ENCODE measurements around the gene C1orf115.

Gene C1orf115

DNA sequence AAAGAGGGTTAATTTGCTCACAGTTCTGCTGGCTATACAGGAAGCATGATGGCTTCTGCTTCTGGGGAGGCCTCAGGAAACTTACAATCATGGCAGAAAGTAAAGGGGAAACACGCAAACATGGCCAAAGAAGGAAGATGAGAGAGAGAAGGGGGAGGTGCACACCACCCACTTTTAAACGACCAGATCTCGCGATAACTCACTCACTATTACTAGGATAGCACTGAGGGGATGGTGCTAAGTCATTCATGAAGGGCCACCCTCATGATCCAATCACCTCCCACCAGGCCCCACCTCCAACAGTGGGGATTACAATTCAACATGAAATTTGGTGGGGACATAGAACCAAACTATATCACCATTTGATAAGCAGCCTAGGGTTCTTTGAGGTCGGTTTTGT is 2.4 kb upstream of the C1orf115 start:
- Histone ChIP-seq H2AFZ (ENCODE audit: low read length) (no peak overlapping the region), H3K14ac (ENCODE audit: low read length) (no peak overlapping the region), H2BK12ac (ENCODE audit: low read length) (no peak overlapping the region), H3K4ac (ENCODE audit: low read length) (no peak overlapping the region), H2AK5ac (ENCODE audit: low read depth, low read length) (no peak overlapping the region), H3K79me1 (ENCODE audit: low read depth, low read length) (no peaks in the 10 kb centered on the region), H3K4me2 (ENCODE audit: insufficient read depth, low read length, poor library complexity, severe bottlenecking) (no peak overlapping the region), H2BK5ac (ENCODE audit: low read length) (no peak overlapping the region), H3K4me3 (ENCODE audit: low read length in 2 of 2) (no peak overlapping the region), H4K8ac (ENCODE audit: low read depth, low read length) (no peak overlapping the region), H2BK120ac (ENCODE audit: low read depth, low read length) (no peak overlapping the region), H3K18ac (ENCODE audit: low read length) (no peak overlapping the region), H4K91ac (ENCODE audit: low read depth, low read length, poor library complexity) (no peak overlapping the region), H2BK15ac (ENCODE audit: low read length) (no peak overlapping the region), H3K4me1 (ENCODE audit: control insufficient read depth in 2 of 2, insufficient read depth in 1 of 2, low read depth in 1 of 2, low read length in 2 of 2) (peaks cover 0 to 1% of the 10 kb centered on the region in 2 donors), H3K27me3 (ENCODE audit: control insufficient read depth in 3 of 3, insufficient read depth in 3 of 3, low read depth in 1 of 3, low read length in 3 of 3) (peaks cover 2 to 64% (median 18%) of the 10 kb centered on the region in 3 experiments), H3K9me3 (replicated peaks in 1 of 2; ENCODE audit: control insufficient read depth in 2 of 2, insufficient read depth in 1 of 2, low read depth in 1 of 2, low read length in 2 of 2) (no peaks in the 10 kb centered on the region), H3K36me3 (replicated peaks in 1 of 2; ENCODE audit: control insufficient read depth in 2 of 2, insufficient read depth in 2 of 2, low read length in 2 of 2) (peaks cover 0 to 1% of the 10 kb centered on the region in 2 donors), H3K9ac (ENCODE audit: low read depth, low read length, poor library complexity) (no peak overlapping the region), H3K23ac (ENCODE audit: low read depth, low read length, poor library complexity) (no peak overlapping the region), H3K27ac (replicated peaks; ENCODE audit: low read length) (no peak overlapping the region)
- DNase-seq (ENCODE audit: low spot score) = no peak
- WGBS, 2 donors (ENCODE audit: extremely low coverage in 2 of 2, insufficient read length in 2 of 2, insufficient replicate concordance in 1 of 2) = no CpG with 5 or more reads among the region's 5 CpGs

DNA sequence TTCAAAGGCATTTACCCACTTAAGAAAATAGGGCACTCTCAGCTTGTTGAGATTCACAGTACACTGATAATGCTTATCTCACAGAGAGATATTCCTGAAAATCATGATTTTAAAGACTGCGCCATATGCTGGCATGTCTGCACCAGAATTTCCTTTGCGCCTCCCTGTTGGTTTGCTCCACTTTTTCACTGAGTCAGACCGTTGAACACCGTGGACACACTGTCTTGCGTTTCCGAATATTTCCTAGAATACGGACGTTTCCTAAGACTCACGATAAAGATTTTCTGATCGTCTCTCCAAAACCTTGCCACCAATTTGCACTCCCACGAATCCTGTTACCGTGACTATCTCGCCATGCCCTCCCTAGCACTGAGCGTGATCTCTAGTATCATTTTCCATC is 497 bp upstream of the C1orf115 start:
- Histone ChIP-seq H4K91ac (ENCODE audit: low read depth, low read length, poor library complexity) (no peak overlapping the region), H2BK5ac (ENCODE audit: low read length) (no peak overlapping the region), H3K4me2 (ENCODE audit: insufficient read depth, low read length, poor library complexity, severe bottlenecking) (peak overlapping the region; percentile 71), H2BK120ac (ENCODE audit: low read depth, low read length) (no peak overlapping the region), H3K27me3 (ENCODE audit: control insufficient read depth in 3 of 3, insufficient read depth in 3 of 3, low read depth in 1 of 3, low read length in 3 of 3) (peaks cover 2 to 67% (median 18%) of the 10 kb centered on the region in 3 experiments), H3K9me3 (replicated peaks in 1 of 2; ENCODE audit: control insufficient read depth in 2 of 2, insufficient read depth in 1 of 2, low read depth in 1 of 2, low read length in 2 of 2) (no peaks in the 10 kb centered on the region), H2AK5ac (ENCODE audit: low read depth, low read length) (no peak overlapping the region), H3K27ac (replicated peaks; ENCODE audit: low read length) (no peak overlapping the region), H3K9ac (ENCODE audit: low read depth, low read length, poor library complexity) (no peak overlapping the region), H3K4me3 (ENCODE audit: low read length in 2 of 2) (peak overlapping the region in 1 of 2 donors; percentile 53), H3K14ac (ENCODE audit: low read length) (no peak overlapping the region), H2BK12ac (ENCODE audit: low read length) (no peak overlapping the region), H3K4me1 (ENCODE audit: control insufficient read depth in 2 of 2, insufficient read depth in 1 of 2, low read depth in 1 of 2, low read length in 2 of 2) (peaks cover 0 to 1% of the 10 kb centered on the region in 2 donors), H3K79me1 (ENCODE audit: low read depth, low read length) (no peaks in the 10 kb centered on the region), H2AFZ (ENCODE audit: low read length) (no peak overlapping the region), H3K36me3 (replicated peaks in 1 of 2; ENCODE audit: control insufficient read depth in 2 of 2, insufficient read depth in 2 of 2, low read length in 2 of 2) (peaks cover 0 to 1% of the 10 kb centered on the region in 2 donors), H2BK15ac (ENCODE audit: low read length) (no peak overlapping the region), H3K23ac (ENCODE audit: low read depth, low read length, poor library complexity) (no peak overlapping the region), H3K18ac (ENCODE audit: low read length) (no peak overlapping the region), H3K4ac (ENCODE audit: low read length) (no peak overlapping the region), H4K8ac (ENCODE audit: low read depth, low read length) (no peak overlapping the region)
- no CpG with 5 or more reads among the region's 14 CpGs for WGBS, 2 donors (ENCODE audit: extremely low coverage in 2 of 2, insufficient read length in 2 of 2, insufficient replicate concordance in 1 of 2)
- no peak for DNase-seq (ENCODE audit: low spot score)

DNA sequence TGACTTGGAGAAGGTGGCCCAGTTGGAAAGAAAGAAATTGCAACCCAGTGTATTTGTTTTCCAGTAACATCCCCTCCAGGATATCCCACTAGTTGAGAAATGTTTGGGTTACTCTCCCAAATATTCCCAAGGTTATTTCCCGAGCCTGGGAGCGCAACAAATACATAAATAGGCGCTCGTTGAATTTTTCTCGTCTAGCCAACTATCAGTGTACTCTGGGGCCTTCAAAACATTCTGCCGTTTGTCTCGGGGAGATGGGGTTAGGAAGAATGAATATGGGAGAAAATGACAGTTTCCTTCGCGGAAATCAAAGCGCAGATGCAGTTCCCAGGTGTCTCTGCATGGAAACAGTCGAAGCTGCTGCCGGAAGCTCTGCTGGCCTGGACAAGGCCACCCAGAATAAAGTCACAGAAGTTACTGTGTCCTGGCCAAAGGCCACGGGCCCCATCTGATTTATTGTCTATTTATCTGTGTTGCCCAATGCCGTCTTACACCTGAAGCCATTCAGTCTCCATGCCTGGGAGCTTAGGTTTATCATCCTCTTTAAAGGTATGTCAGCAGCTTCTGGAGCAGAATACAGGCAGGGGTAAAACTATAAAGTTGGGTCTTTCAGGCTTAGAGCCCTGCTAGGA is 1.0 kb downstream of the C1orf115 start:
- H2BK120ac ChIP-seq (ENCODE audit: low read depth, low read length) = no peak overlapping the region

DNA sequence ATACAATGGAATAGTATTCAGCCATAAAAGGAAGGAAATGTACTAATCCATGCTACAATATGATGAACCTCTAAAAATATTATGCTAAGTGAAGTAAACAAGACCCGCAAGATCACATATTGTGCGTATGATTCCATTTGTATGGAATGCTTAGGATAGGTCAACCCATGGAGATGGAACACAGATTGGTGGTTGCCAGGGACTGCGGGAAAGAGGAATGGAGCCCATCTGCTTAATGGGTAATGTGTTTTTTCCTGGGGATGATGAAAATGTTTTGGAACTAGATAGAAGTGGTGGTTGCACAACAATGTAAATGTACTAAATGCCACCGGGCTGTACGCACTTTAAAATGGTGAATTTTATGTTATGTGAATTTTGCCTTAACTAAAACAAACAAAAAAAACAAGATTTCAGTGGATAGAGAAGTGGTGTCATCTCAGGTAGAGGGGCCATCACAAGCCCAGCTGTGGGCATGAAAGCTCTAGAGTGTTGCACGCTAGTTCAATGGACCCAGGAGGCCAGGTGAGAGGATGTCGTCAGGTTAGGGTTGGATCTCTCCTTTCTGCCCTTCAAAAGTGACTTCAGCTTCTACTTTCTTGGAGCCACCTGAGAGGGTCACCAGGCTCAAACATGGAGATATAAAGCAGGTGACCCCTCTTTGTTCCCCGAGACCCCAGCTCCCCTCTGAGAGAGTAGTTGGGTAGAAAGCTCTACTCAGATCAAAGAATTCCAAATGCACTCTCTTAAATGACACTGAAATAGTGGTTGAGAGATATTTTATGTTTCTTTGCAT is 2.5 kb downstream of the C1orf115 start:
- Histone ChIP-seq H3K4me1 (ENCODE audit: control insufficient read depth in 2 of 2, insufficient read depth in 1 of 2, low read depth in 1 of 2, low read length in 2 of 2) (peaks cover 0 to 2% of the 10 kb centered on the region in 2 donors), H2BK15ac (ENCODE audit: low read length) (no peak overlapping the region), H3K9ac (ENCODE audit: low read depth, low read length, poor library complexity) (no peak overlapping the region), H2BK12ac (ENCODE audit: low read length) (no peak overlapping the region), H3K9me3 (replicated peaks in 1 of 2; ENCODE audit: control insufficient read depth in 2 of 2, insufficient read depth in 1 of 2, low read depth in 1 of 2, low read length in 2 of 2) (no peaks in the 10 kb centered on the region), H2AFZ (ENCODE audit: low read length) (no peak overlapping the region), H3K14ac (ENCODE audit: low read length) (no peak overlapping the region), H3K4me2 (ENCODE audit: insufficient read depth, low read length, poor library complexity, severe bottlenecking) (no peak overlapping the region), H3K27ac (replicated peaks; ENCODE audit: low read length) (no peak overlapping the region), H3K18ac (ENCODE audit: low read length) (no peak overlapping the region), H3K4me3 (ENCODE audit: low read length in 2 of 2) (no peak overlapping the region), H3K36me3 (replicated peaks in 1 of 2; ENCODE audit: control insufficient read depth in 2 of 2, insufficient read depth in 2 of 2, low read length in 2 of 2) (peaks cover 0 to 1% of the 10 kb centered on the region in 2 donors), H2BK120ac (ENCODE audit: low read depth, low read length) (no peak overlapping the region), H2AK5ac (ENCODE audit: low read depth, low read length) (no peak overlapping the region), H2BK5ac (ENCODE audit: low read length) (no peak overlapping the region), H4K91ac (ENCODE audit: low read depth, low read length, poor library complexity) (no peak overlapping the region), H3K23ac (ENCODE audit: low read depth, low read length, poor library complexity) (no peak overlapping the region), H3K79me1 (ENCODE audit: low read depth, low read length) (peaks cover 2% of the 10 kb centered on the region), H4K8ac (ENCODE audit: low read depth, low read length) (no peak overlapping the region), H3K27me3 (ENCODE audit: control insufficient read depth in 3 of 3, insufficient read depth in 3 of 3, low read depth in 1 of 3, low read length in 3 of 3) (peaks cover 2 to 49% (median 18%) of the 10 kb centered on the region in 3 experiments), H3K4ac (ENCODE audit: low read length) (no peak overlapping the region)
- DNase-seq (ENCODE audit: low spot score) = no peak
- no CpG with 5 or more reads among the region's 8 CpGs for whole genome bisulfite sequencing, 2 donors (ENCODE audit: extremely low coverage in 2 of 2, insufficient read length in 2 of 2, insufficient replicate concordance in 1 of 2)

More for the DNA sequence above, 1.0 kb downstream of the C1orf115 start:
- Histone ChIP-seq H2AFZ (ENCODE audit: low read length) (peak overlapping the region; percentile 98), H3K4ac (ENCODE audit: low read length) (no peak overlapping the region), H3K9ac (ENCODE audit: low read depth, low read length, poor library complexity) (no peak overlapping the region), H3K4me1 (ENCODE audit: control insufficient read depth in 2 of 2, insufficient read depth in 1 of 2, low read depth in 1 of 2, low read length in 2 of 2) (peaks cover 0 to 1% of the 10 kb centered on the region in 2 donors), H3K27me3 (ENCODE audit: control insufficient read depth in 3 of 3, insufficient read depth in 3 of 3, low read depth in 1 of 3, low read length in 3 of 3) (peaks cover 2 to 54% (median 18%) of the 10 kb centered on the region in 3 experiments), H3K18ac (ENCODE audit: low read length) (no peak overlapping the region), H3K36me3 (replicated peaks in 1 of 2; ENCODE audit: control insufficient read depth in 2 of 2, insufficient read depth in 2 of 2, low read length in 2 of 2) (peaks cover 0 to 1% of the 10 kb centered on the region in 2 donors), H3K9me3 (replicated peaks in 1 of 2; ENCODE audit: control insufficient read depth in 2 of 2, insufficient read depth in 1 of 2, low read depth in 1 of 2, low read length in 2 of 2) (no peaks in the 10 kb centered on the region), H4K91ac (ENCODE audit: low read depth, low read length, poor library complexity) (no peak overlapping the region), H2BK12ac (ENCODE audit: low read length) (no peak overlapping the region), H3K14ac (ENCODE audit: low read length) (no peak overlapping the region), H4K8ac (ENCODE audit: low read depth, low read length) (no peak overlapping the region), H3K4me3 (ENCODE audit: low read length in 2 of 2) (peak overlapping the region; percentile 53 to 93), H3K4me2 (ENCODE audit: insufficient read depth, low read length, poor library complexity, severe bottlenecking) (peak overlapping the region; percentile 71), H3K79me1 (ENCODE audit: low read depth, low read length) (peaks cover 2% of the 10 kb centered on the region), H3K23ac (ENCODE audit: low read depth, low read length, poor library complexity) (no peak overlapping the region), H2BK5ac (ENCODE audit: low read length) (no peak overlapping the region), H2AK5ac (ENCODE audit: low read depth, low read length) (no peak overlapping the region), H3K27ac (replicated peaks; ENCODE audit: low read length) (no peak overlapping the region), H2BK15ac (ENCODE audit: low read length) (no peak overlapping the region)
- no CpG with 5 or more reads among the region's 14 CpGs for WGBS, 2 donors (ENCODE audit: extremely low coverage in 2 of 2, insufficient read length in 2 of 2, insufficient replicate concordance in 1 of 2)
- no peak for DNase-seq (ENCODE audit: low spot score)
